K562 (cell line): Measurements from ENCODE around the gene ANKRD34A. TPM values are rescaled to one million over a fixed set of nuclear protein-coding genes. Genes with fewer than 3 reads are reported as not detected.

Experiments
- BCL6 ChIP-seq: fragments of 250-450 bp; sonication (Bioruptor Pico); IDR thresholded peaks from 2 replicates; pipeline ENCODE4 v1.4.0; 2020
- CBX3 ChIP-seq, 2 experiments: IDR thresholded peaks; 1 replicate in 1 of 2; 2 replicates in 1 of 2; pipeline ENCODE4 v1.6.1; 2012; ENCODE audit warnings: inconsistent platforms in 2 of 2, low read length in 2 of 2, borderline replicate concordance in 1 of 2, control low read depth in 1 of 2
- CHD4 ChIP-seq: fragments of 200-600 bp; sonication (generic); IDR thresholded peaks from 3 replicates; pipeline ENCODE4 v1.6.1; 2012; ENCODE audit warnings: low read depth, mild to moderate bottlenecking, mixed read lengths, low read length, inconsistent platforms; ENCODE audit not compliant: insufficient read depth, insufficient replicate concordance, poor library complexity, severe bottlenecking
- ILK ChIP-seq: fragments of 450-650 bp; IDR thresholded peaks from 2 replicates; pipeline ENCODE4 v1.6.1; 2016; ENCODE audit warnings: missing genetic modification characterization, low read depth, mild to moderate bottlenecking, missing compliant biosample characterization, moderate library complexity, borderline replicate concordance
- NCOA4 ChIP-seq: fragments of 450-650 bp; IDR thresholded peaks from 2 replicates; pipeline ENCODE4 v1.6.1; 2018; ENCODE audit warnings: mild to moderate bottlenecking; ENCODE audit not compliant: partially characterized antibody
- NR2C1 ChIP-seq, 2 experiments: fragments of 450-650 bp; IDR thresholded peaks; 2 replicates each; pipeline ENCODE4 v1.6.1; 2017; ENCODE audit warnings: mild to moderate bottlenecking in 2 of 2, antibody characterized with exemption in 1 of 2, inconsistent platforms in 1 of 2, missing compliant biosample characterization in 1 of 2, missing genetic modification characterization in 1 of 2
- NR4A1 ChIP-seq, 2 experiments: fragments of 250-450 bp in 1 of 2; fragments of 450-650 bp in 1 of 2; sonication (Bioruptor Pico) in 1 of 2; IDR thresholded peaks; 2 replicates each; pipeline versions ENCODE4 v1.4.0 to v1.6.1; 2016 to 2020; ENCODE audit warnings: mild to moderate bottlenecking in 2 of 2, missing compliant biosample characterization in 1 of 2, missing genetic modification characterization in 1 of 2, moderate library complexity in 1 of 2
- PCBP2 ChIP-seq: fragments of 200-400 bp; formaldehyde crosslinking; IDR thresholded peaks from 2 replicates; pipeline ENCODE4 v1.6.1; 2018; ENCODE audit warnings: low read length, low read depth, mild to moderate bottlenecking, moderate library complexity; ENCODE audit not compliant: poor library complexity, severe bottlenecking
- RB1 ChIP-seq: fragments of 450-650 bp; IDR thresholded peaks from 2 replicates; pipeline ENCODE4 v1.6.1; 2017; ENCODE audit warnings: low read depth, mild to moderate bottlenecking
- SIX5 ChIP-seq, 2 experiments: IDR thresholded peaks; 2 replicates each; pipeline ENCODE4 v1.6.1; 2011; ENCODE audit warnings: low read length in 2 of 2, borderline replicate concordance in 1 of 2, low read depth in 1 of 2, mild to moderate bottlenecking in 1 of 2, moderate library complexity in 1 of 2; ENCODE audit not compliant: insufficient read depth in 1 of 2
- SMARCA5 ChIP-seq: fragments of 450-650 bp; IDR thresholded peaks from 2 replicates; pipeline ENCODE4 v1.6.1; 2016
- SUPT5H ChIP-seq: fragments of 450-650 bp; IDR thresholded peaks from 2 replicates; pipeline ENCODE4 v1.6.1; 2016
- ZBTB34 ChIP-seq: fragments of 250-450 bp; sonication (Bioruptor Pico); IDR thresholded peaks from 2 replicates; pipeline ENCODE4 v1.8.0; 2021; ENCODE audit warnings: mild to moderate bottlenecking, moderate library complexity
- polyA plus RNA-seq, 8 experiments: library from polyadenylated mRNA; depleted of rRNA in 4 of 8; stranded (reverse) in 5 of 8; unstranded in 3 of 8; fragments of >200 nt; fragmentation: Nextera tagmentation in 2 of 8; fragmentation: Illumina TruSeq in 1 of 8; extraction: Ambion mirVana in 2 of 8; extraction: Trizol in 1 of 8; gene quantifications; 2 replicates each; pipeline versions ENCODE4 v1.2.1 to v1.2.3, GENCODE V29; 2011 to 2014; ENCODE audit warnings: inconsistent platforms in 1 of 8, missing spikeins in 1 of 8
- total RNA-seq, 7 experiments: library from RNA; depleted of rRNA in 6 of 7; stranded (reverse); fragments of >200 nt in 6 of 7; fragmentation: Illumina TruSeq in 2 of 7; extraction: Trizol in 2 of 7; gene quantifications; 2 replicates each; pipeline versions ENCODE4 v1.2.1 to v1.2.3, GENCODE V29; 2011 to 2021; ENCODE audit warnings: low replicate concordance in 1 of 7
- TF ChIP-seq, protein P1 (sequence below): sonication (generic); formaldehyde crosslinking; IDR thresholded peaks from 2 replicates; pipeline ENCODE4 v1.8.1; 2023; ENCODE audit warnings: mild to moderate bottlenecking, missing genetic modification reagents
- TF ChIP-seq, protein P2 (sequence below): IDR thresholded peaks from 2 replicates; pipeline ENCODE4 v1.6.1; 2012; ENCODE audit warnings: low read depth, low read length, improper control_type of control experiment, borderline replicate concordance
- TF ChIP-seq, protein P3 (sequence below): fragments of 250-450 bp; sonication (Bioruptor Pico); IDR thresholded peaks from 2 replicates; pipeline ENCODE4 v1.5.0; 2022; ENCODE audit warnings: mild to moderate bottlenecking

Gene ANKRD34A
- total and polyA plus RNA-seq, 9 of the 15 experiments (the other 6 are each of a cell fraction or from before 2014, with no cell fraction given), result 0.06 to 1.6 (median 0.43) TPM

GRCh38 chr1:146012703-146013558, 48.6 kb upstream of the ANKRD34A start (continued):
- TF ChIP-seq, protein P1, sequence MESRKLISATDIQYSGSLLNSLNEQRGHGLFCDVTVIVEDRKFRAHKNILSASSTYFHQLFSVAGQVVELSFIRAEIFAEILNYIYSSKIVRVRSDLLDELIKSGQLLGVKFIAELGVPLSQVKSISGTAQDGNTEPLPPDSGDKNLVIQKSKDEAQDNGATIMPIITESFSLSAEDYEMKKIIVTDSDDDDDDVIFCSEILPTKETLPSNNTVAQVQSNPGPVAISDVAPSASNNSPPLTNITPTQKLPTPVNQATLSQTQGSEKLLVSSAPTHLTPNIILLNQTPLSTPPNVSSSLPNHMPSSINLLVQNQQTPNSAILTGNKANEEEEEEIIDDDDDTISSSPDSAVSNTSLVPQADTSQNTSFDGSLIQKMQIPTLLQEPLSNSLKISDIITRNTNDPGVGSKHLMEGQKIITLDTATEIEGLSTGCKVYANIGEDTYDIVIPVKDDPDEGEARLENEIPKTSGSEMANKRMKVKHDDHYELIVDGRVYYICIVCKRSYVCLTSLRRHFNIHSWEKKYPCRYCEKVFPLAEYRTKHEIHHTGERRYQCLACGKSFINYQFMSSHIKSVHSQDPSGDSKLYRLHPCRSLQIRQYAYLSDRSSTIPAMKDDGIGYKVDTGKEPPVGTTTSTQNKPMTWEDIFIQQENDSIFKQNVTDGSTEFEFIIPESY (CRISPR knock-in tag), result no peak
- TF ChIP-seq ILK (tag) (no peak), RB1 (peak; percentile 43; the same call in 1 of the 2 replicates), CHD4 (no peak), CBX3 (IDR thresholded peaks at IDR 0.05; ENCODE audit: borderline replicate concordance in 1 of 2, low read length in 2 of 2) (no peak), SMARCA5 (no peak), SUPT5H (no peak), ZBTB34 (CRISPR knock-in tag) (no peak), BCL6 (CRISPR knock-in tag) (no peak), NR2C1 (IDR thresholded peaks at IDR 0.05) (no peak), NR2C1 (tag; IDR thresholded peaks at IDR 0.05) (no peak), SIX5 (IDR thresholded peaks at IDR 0.05; ENCODE audit: borderline replicate concordance in 1 of 2, insufficient read depth in 1 of 2, low read depth in 1 of 2, low read length in 2 of 2) (no peak), NR4A1 (CRISPR knock-in tag; IDR thresholded peaks at IDR 0.05) (no peak), NR4A1 (tag; IDR thresholded peaks at IDR 0.05) (no peak), NCOA4 (no peak), PCBP2 (no peak)
- TF ChIP-seq, protein P2, sequence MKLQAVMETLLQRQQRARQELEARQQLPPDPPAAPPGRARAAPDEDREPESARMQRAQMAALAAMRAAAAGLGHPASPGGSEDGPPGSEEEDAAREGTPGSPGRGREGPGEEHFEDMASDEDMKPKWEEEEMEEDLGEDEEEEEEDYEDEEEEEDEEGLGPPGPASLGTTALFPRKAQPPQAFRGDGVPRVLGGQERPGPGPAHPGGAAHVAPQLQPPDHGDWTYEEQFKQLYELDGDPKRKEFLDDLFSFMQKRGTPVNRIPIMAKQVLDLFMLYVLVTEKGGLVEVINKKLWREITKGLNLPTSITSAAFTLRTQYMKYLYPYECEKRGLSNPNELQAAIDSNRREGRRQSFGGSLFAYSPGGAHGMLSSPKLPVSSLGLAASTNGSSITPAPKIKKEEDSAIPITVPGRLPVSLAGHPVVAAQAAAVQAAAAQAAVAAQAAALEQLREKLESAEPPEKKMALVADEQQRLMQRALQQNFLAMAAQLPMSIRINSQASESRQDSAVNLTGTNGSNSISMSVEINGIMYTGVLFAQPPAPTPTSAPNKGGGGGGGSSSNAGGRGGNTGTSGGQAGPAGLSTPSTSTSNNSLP, result peak; percentile 92; the same call in 1 of the 2 replicates
- TF ChIP-seq, protein P3, sequence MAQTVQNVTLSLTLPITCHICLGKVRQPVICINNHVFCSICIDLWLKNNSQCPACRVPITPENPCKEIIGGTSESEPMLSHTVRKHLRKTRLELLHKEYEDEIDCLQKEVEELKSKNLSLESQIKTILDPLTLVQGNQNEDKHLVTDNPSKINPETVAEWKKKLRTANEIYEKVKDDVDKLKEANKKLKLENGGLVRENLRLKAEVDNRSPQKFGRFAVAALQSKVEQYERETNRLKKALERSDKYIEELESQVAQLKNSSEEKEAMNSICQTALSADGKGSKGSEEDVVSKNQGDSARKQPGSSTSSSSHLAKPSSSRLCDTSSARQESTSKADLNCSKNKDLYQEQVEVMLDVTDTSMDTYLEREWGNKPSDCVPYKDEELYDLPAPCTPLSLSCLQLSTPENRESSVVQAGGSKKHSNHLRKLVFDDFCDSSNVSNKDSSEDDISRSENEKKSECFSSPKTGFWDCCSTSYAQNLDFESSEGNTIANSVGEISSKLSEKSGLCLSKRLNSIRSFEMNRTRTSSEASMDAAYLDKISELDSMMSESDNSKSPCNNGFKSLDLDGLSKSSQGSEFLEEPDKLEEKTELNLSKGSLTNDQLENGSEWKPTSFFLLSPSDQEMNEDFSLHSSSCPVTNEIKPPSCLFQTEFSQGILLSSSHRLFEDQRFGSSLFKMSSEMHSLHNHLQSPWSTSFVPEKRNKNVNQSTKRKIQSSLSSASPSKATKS, result no peak
